HCT116 (cell line): Measurements from ENCODE around the gene PIGH. TPM values are rescaled to one million over a fixed set of nuclear protein-coding genes. Genes with fewer than 3 reads are reported as not detected.

Experiments
- ATAC-seq: fragments of 200-7000 bp; cut with Tn5 transposase; 2 replicates; pipeline ENCODE4 v1.9.1; 2020; ENCODE audit warnings: mild to moderate bottlenecking, moderate library complexity
- BruUV-seq: library from RNA; stranded (reverse); fragments of 400-500 nt; replicated peaks from 2 replicates; lab custom pipeline; 2021; lab: Mats Ljungman, UMichigan
- CTCF ChIA-PET: fragments of 300-600 bp; sonication (Branson Sonifier 250); formaldehyde crosslinking; loops from one replicate; lab custom pipeline; 2021; ENCODE audit warnings: antibody characterized with exemption; lab: Charles Lee
- POLR2A ChIA-PET: fragments of 300-600, 350-600 bp; sonication (Branson Sonifier 250); formaldehyde crosslinking; loops from one replicate; lab custom pipeline; 2021; ENCODE audit warnings: antibody characterized with exemption; lab: Charles Lee
- RAD21 ChIA-PET, 2 experiments: fragments of 300-600 bp; sonication (Branson Sonifier 250); formaldehyde crosslinking; loops; one replicate each; lab custom pipeline; 2023; ENCODE audit warnings: low total read pairs in 2 of 2; ENCODE audit not compliant: uncharacterized antibody in 2 of 2, unreplicated experiment in 2 of 2, low non-redundant PET in 1 of 2; lab: Charles Lee
- DNase-seq: peaks from one replicate; pipeline ENCODE4 v3.0.0-alpha.2; 2010; ENCODE audit warnings: low read depth, low spot score
- H2AFZ ChIP-seq: fragments of 200-600 bp; shearing (Covaris generic), sonication (generic); 2 replicates; pipeline ENCODE4 v1.6.1; 2017; ENCODE audit warnings: low read depth, mixed run types, mixed read lengths, antibody characterized with exemption, low read length; ENCODE audit not compliant: poor library complexity, severe bottlenecking
- H3K27ac ChIP-seq: 2 replicates; pipeline ENCODE4 v1.5.1; 2012; ENCODE audit warnings: low read depth, low read length
- H3K27me3 ChIP-seq: fragments of 200-600 bp; sonication (generic); 2 replicates; pipeline ENCODE4 v1.6.1; 2016; ENCODE audit warnings: mixed run types, low read length, mixed read lengths; ENCODE audit not compliant: insufficient read depth
- H3K36me3 ChIP-seq, 2 experiments: fragments of 200-500 bp in 1 of 2; fragments of 200-600 bp in 1 of 2; sonication (Bioruptor generic) in 1 of 2; sonication (generic) in 1 of 2; 2 replicates each; pipeline versions ENCODE4 v1.5.1 to v1.6.1; 2014 to 2016; ENCODE audit warnings: low read length in 2 of 2, inconsistent platforms in 1 of 2, mixed read lengths in 1 of 2, mixed run types in 1 of 2; ENCODE audit not compliant: insufficient read depth in 2 of 2, control insufficient read depth in 1 of 2
- H3K4me1 ChIP-seq, 2 experiments: fragments of 200-600 bp in 1 of 2; sonication (generic) in 1 of 2; 2 replicates each; pipeline versions ENCODE4 v1.5.1 to v1.6.1; 2012 to 2017; ENCODE audit warnings: low read length in 2 of 2, inconsistent platforms in 1 of 2, mild to moderate bottlenecking in 1 of 2, mixed read lengths in 1 of 2, mixed run types in 1 of 2, moderate library complexity in 1 of 2; ENCODE audit not compliant: insufficient read depth in 2 of 2, control insufficient read depth in 1 of 2
- H3K4me2 ChIP-seq: fragments of 200-600 bp; sonication (generic); 2 replicates; pipeline ENCODE4 v1.6.1; 2017; ENCODE audit warnings: mixed run types, low read length, mixed read lengths
- H3K4me3 ChIP-seq, 2 experiments: fragments of 200-600 bp in 1 of 2; sonication (generic) in 1 of 2; replicated peaks in 1 of 2; 2 replicates each; pipeline ENCODE4 v1.5.1; 2011 to 2016; ENCODE audit warnings: low read length in 2 of 2, control low read depth in 1 of 2, low read depth in 1 of 2, mild to moderate bottlenecking in 1 of 2, mixed read lengths in 1 of 2, mixed run types in 1 of 2
- H3K79me2 ChIP-seq: fragments of 200-600 bp; sonication (generic); 2 replicates; pipeline ENCODE4 v1.6.1; 2017; ENCODE audit warnings: mild to moderate bottlenecking, mixed run types, low read length, moderate library complexity, mixed read lengths; ENCODE audit not compliant: insufficient read depth
- H3K9ac ChIP-seq: fragments of 200-600 bp; sonication (generic); 2 replicates; pipeline ENCODE4 v1.6.1; 2016; ENCODE audit warnings: low read length, mixed read lengths
- H3K9me2 ChIP-seq: fragments of 200-600 bp; sonication (generic), shearing (Covaris generic); 2 replicates; pipeline ENCODE4 v1.6.1; 2017; ENCODE audit warnings: mixed run types, mild to moderate bottlenecking, moderate library complexity; ENCODE audit not compliant: insufficient read depth
- H3K9me3 ChIP-seq, 2 experiments: fragments of 200-500 bp in 1 of 2; fragments of 200-600 bp in 1 of 2; sonication (Bioruptor generic) in 1 of 2; sonication (generic) in 1 of 2; 2 replicates each; pipeline ENCODE4 v1.6.1; 2014 to 2017; ENCODE audit warnings: low read length in 2 of 2, mixed read lengths in 2 of 2, inconsistent platforms in 1 of 2, low read depth in 1 of 2, mild to moderate bottlenecking in 1 of 2, mixed run types in 1 of 2, moderate library complexity in 1 of 2; ENCODE audit not compliant: control insufficient read depth in 1 of 2, insufficient read depth in 1 of 2
- H4K20me1 ChIP-seq: fragments of 200-600 bp; sonication (generic), shearing (Covaris generic); 2 replicates; pipeline ENCODE4 v1.6.1; 2017; ENCODE audit warnings: mixed run types, mild to moderate bottlenecking, moderate library complexity; ENCODE audit not compliant: insufficient read depth
- EGR1 ChIP-seq: IDR thresholded peaks from 2 replicates; pipeline ENCODE4 v1.6.1; 2012; ENCODE audit warnings: low read depth
- ELF1 ChIP-seq: IDR thresholded peaks from 2 replicates; pipeline ENCODE4 v1.6.1; 2012; ENCODE audit warnings: low read depth, borderline replicate concordance
- JUND ChIP-seq: IDR thresholded peaks from 2 replicates; pipeline ENCODE4 v1.6.1; 2012
- POLR2A ChIP-seq: IDR thresholded peaks from 2 replicates; pipeline ENCODE4 v1.7.0; 2011; ENCODE audit warnings: borderline replicate concordance; ENCODE audit not compliant: insufficient read depth, insufficient read length; ENCODE audit errors: extremely low read depth
- POLR2AphosphoS5 ChIP-seq: IDR thresholded peaks from 2 replicates; pipeline ENCODE4 v1.6.1; 2011; ENCODE audit warnings: mild to moderate bottlenecking, low read depth, low read length, moderate library complexity
- SIN3A ChIP-seq: IDR thresholded peaks from 2 replicates; pipeline ENCODE4 v1.6.1; 2012; ENCODE audit warnings: low read depth
- SRF ChIP-seq: IDR thresholded peaks from 2 replicates; pipeline ENCODE4 v1.6.1; 2012; ENCODE audit warnings: low read depth
- TCF7L2 ChIP-seq: IDR thresholded peaks from 2 replicates; pipeline ENCODE4 v1.7.0; 2011; ENCODE audit warnings: borderline replicate concordance, inconsistent platforms; ENCODE audit not compliant: insufficient read depth, insufficient read length; ENCODE audit errors: extremely low read depth
- ZNF274 ChIP-seq: fragments of 200-500 bp; sonication (Bioruptor generic); IDR thresholded peaks from 2 replicates; pipeline ENCODE4 v1.6.1; 2014; ENCODE audit warnings: mild to moderate bottlenecking, low read depth, low read length, inconsistent platforms
- intact Hi-C: fragments of 100-400 bp; cut with micrococcal nuclease; formaldehyde crosslinking; loops from 2 replicates; pipeline ENCODE4 v1.10.0; 2022
- total RNA-seq: library from RNA; stranded (reverse); gene quantifications from one replicate; pipeline ENCODE4 v1.2.1, GENCODE V29; 2021; ENCODE audit not compliant: unreplicated experiment

PIGH gene
- total RNA-seq, 1 experiment from 2014 or later, result 20.9 TPM

GRCh38 chr14:67589204-67589770 lies 10.8 kb downstream of the PIGH start:
- ATAC-seq (no peak), DNase-seq (no peak)
- H3K9ac ChIP-seq, result no peak overlapping the region
- no peak overlapping the region for H3K4me3 ChIP-seq
- no peaks in the 10 kb centered on the region for H4K20me1 ChIP-seq
- H2AFZ ChIP-seq, result no peak overlapping the region
- no peak overlapping the region for H3K4me2 ChIP-seq
- intact Hi-C loops, result loop anchor here (10.0 kb wide), 1 partner anchor 346 kb away; no protein-coding TSS in a partner anchor
- H3K4me1 ChIP-seq, result no peaks in the 10 kb centered on the region
- RAD21 ChIA-PET, result interaction anchor here in 1 of 2 experiments (0.7 kb wide), 1 partner anchor 76 kb away, joined by 3 read pairs; no protein-coding TSS in a partner anchor
- no peak for TF ChIP-seq JUND
- H3K9me2 ChIP-seq, result no peaks in the 10 kb centered on the region
- CTCF ChIA-PET, result interaction anchor here (1.0 to 1.4 kb wide), 2 partner anchors 11 to 62 kb away, joined by 3 read pairs; partner anchors contain the start of gene PIGH
- no TSS peak for BruUV-seq
- POLR2A ChIA-PET, result no interaction called here
- H3K27ac ChIP-seq, result no peak overlapping the region
- peaks cover 17 to 21% of the 10 kb centered on the region in 2 experiments for H3K36me3 ChIP-seq
- no peaks in the 10 kb centered on the region for H3K9me3 ChIP-seq
- H3K79me2 ChIP-seq, result no peaks in the 10 kb centered on the region
- H3K27me3 ChIP-seq, result no peaks in the 10 kb centered on the region

GRCh38 chr14:67586369-67586768 lies 13.7 kb downstream of the PIGH start:
- H3K9ac ChIP-seq, result no peak overlapping the region
- intact Hi-C loops, result loop anchor here (10.0 kb wide), 1 partner anchor 348 kb away; no protein-coding TSS in a partner anchor
- ATAC-seq (no peak), DNase-seq (no peak)
- no peaks in the 10 kb centered on the region for H3K9me3 ChIP-seq
- no peaks in the 10 kb centered on the region for H4K20me1 ChIP-seq
- CTCF ChIA-PET, result interaction anchor here (2.1 to 8.1 kb wide), 3 partner anchors 16 to 117 kb away, joined by 6 to 117 read pairs (median 77); partner anchors contain the start of gene RDH12
- no peaks in the 10 kb centered on the region for H3K4me1 ChIP-seq
- no peak overlapping the region for H3K4me2 ChIP-seq
- H3K9me2 ChIP-seq, result no peaks in the 10 kb centered on the region
- no peaks in the 10 kb centered on the region for H3K79me2 ChIP-seq
- H3K36me3 ChIP-seq, result peaks cover 17 to 21% of the 10 kb centered on the region in 2 experiments
- no peak overlapping the region for H3K4me3 ChIP-seq
- no peak overlapping the region for H2AFZ ChIP-seq
- no peak for TF ChIP-seq POLR2A
- no peak for TF ChIP-seq SIN3A
- TF ChIP-seq EGR1, result no peak
- no peak for TF ChIP-seq POLR2AphosphoS5
- no peak for TF ChIP-seq ZNF274
- no peak for TF ChIP-seq SRF
- TF ChIP-seq ELF1, result no peak
- no peak for TF ChIP-seq TCF7L2
- BruUV-seq, result no TSS peak
- H3K27ac ChIP-seq, result no peak overlapping the region
- POLR2A ChIA-PET, result interaction anchor here (1.0 kb wide), 1 partner anchor 81 kb away, joined by 3 read pairs; no protein-coding TSS in a partner anchor
- RAD21 ChIA-PET, result interaction anchor here in 1 of 2 experiments (1.5 kb wide), 1 partner anchor 81 kb away, joined by 3 read pairs; no protein-coding TSS in a partner anchor
- no peaks in the 10 kb centered on the region for H3K27me3 ChIP-seq
